Fibroblast of skin of left biceps (primary cell): ENCODE measurements around the gene TM9SF3.

Experiments used
- DNase-seq, 2 experiments: peaks; one replicate each; pipeline ENCODE4 v3.0.0-alpha.2; 2013; ENCODE audit warnings: low read depth in 2 of 2

The TM9SF3 gene

GRCh38 chr10:96586419-96587263, at the start of gene TM9SF3:
Gene TM9SF3 (minus strand): TSS chr10:96587012. CDS start chr10:96586835, 177 bp downstream.
- DNase-seq = peak; percentile 67 to 70

- DNase-seq = no peak
These were observed 49.7 kb upstream of the TM9SF3 start for GRCh38 chr10:96636551-96636950.

- DNase-seq = no peak
These were observed 46.3 kb upstream of the TM9SF3 start for GRCh38 chr10:96632974-96633710.

- no peak for DNase-seq
These were observed 40.5 kb upstream of the TM9SF3 start for GRCh38 chr10:96627292-96627691.

- no peak for DNase-seq
These were observed 40.0 kb upstream of the TM9SF3 start for GRCh38 chr10:96626795-96627194.

- no peak for DNase-seq
These were observed 38.4 kb upstream of the TM9SF3 start for GRCh38 chr10:96625173-96625572.

GRCh38 chr10:96622013-96622787, 35.4 kb upstream of the TM9SF3 start:
- no peak for DNase-seq

- no peak for DNase-seq
These were observed 33.3 kb upstream of the TM9SF3 start for GRCh38 chr10:96619796-96620773.

GRCh38 chr10:96619120-96619519, 32.3 kb upstream of the TM9SF3 start:
- no peak for DNase-seq

GRCh38 chr10:96618653-96619052, 31.8 kb upstream of the TM9SF3 start:
- no peak for DNase-seq

GRCh38 chr10:96616961-96617360, 30.1 kb upstream of the TM9SF3 start:
- DNase-seq = no peak

GRCh38 chr10:96614515-96614914, 27.7 kb upstream of the TM9SF3 start:
- peak; percentile 76 to 78 for DNase-seq

GRCh38 chr10:96613576-96613975, 26.8 kb upstream of the TM9SF3 start:
- DNase-seq = no peak

GRCh38 chr10:96612055-96612830, 25.4 kb upstream of the TM9SF3 start:
- no peak for DNase-seq

GRCh38 chr10:96610817-96611216, 24.0 kb upstream of the TM9SF3 start:
- no peak for DNase-seq

GRCh38 chr10:96609510-96609909, 22.7 kb upstream of the TM9SF3 start:
- no peak for DNase-seq

- DNase-seq = no peak
These were observed 22.0 kb upstream of the TM9SF3 start for GRCh38 chr10:96608805-96609204.

GRCh38 chr10:96608262-96608661, 21.4 kb upstream of the TM9SF3 start:
- no peak for DNase-seq

GRCh38 chr10:96606946-96607345, 20.1 kb upstream of the TM9SF3 start:
- no peak for DNase-seq

- DNase-seq = no peak
These were observed 19.4 kb upstream of the TM9SF3 start for GRCh38 chr10:96606216-96606615.
